ENCODE data around the gene TCAF2.
"Not testable (repeated sequence)": the region's sequence is repeated elsewhere in the genome, so short reads cannot be mapped to it uniquely, and the experiment has no call there.

GRCh38 chr7:143589897-143590296 lies 30.9 kb upstream of the TCAF2 start:
- not testable (repeated sequence) for TF ChIP-seq POLR2A (IDR thresholded peaks at IDR 0.05)
- TF ChIP-seq, protein P1, sequence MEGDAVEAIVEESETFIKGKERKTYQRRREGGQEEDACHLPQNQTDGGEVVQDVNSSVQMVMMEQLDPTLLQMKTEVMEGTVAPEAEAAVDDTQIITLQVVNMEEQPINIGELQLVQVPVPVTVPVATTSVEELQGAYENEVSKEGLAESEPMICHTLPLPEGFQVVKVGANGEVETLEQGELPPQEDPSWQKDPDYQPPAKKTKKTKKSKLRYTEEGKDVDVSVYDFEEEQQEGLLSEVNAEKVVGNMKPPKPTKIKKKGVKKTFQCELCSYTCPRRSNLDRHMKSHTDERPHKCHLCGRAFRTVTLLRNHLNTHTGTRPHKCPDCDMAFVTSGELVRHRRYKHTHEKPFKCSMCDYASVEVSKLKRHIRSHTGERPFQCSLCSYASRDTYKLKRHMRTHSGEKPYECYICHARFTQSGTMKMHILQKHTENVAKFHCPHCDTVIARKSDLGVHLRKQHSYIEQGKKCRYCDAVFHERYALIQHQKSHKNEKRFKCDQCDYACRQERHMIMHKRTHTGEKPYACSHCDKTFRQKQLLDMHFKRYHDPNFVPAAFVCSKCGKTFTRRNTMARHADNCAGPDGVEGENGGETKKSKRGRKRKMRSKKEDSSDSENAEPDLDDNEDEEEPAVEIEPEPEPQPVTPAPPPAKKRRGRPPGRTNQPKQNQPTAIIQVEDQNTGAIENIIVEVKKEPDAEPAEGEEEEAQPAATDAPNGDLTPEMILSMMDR (IDR thresholded peaks at IDR 0.05): not testable (repeated sequence)
